Stimulated activated naive CD8-positive, alpha-beta T cell treated with anti-CD3 and anti-CD28 coated beads, Interleukin-15, Interleukin-2, amounts not matched to agents 100 ng/mL and 50 ng/mL, for 24 hours (primary cell): ENCODE measurements around the gene PARD6B.
"Not testable (repeated sequence)": the region's sequence is repeated elsewhere in the genome, so short reads cannot be mapped to it uniquely, and the experiment has no call there.

Experiments
- H3K27ac Mint-ChIP-seq: one replicate; pipeline ENCODE4 v1.8.0; 2021; ENCODE audit warnings: mild to moderate bottlenecking, mixed read lengths
- H3K27me3 Mint-ChIP-seq: one replicate; pipeline ENCODE4 v1.8.0; 2021; ENCODE audit warnings: mixed read lengths
- H3K36me3 Mint-ChIP-seq: one replicate; pipeline ENCODE4 v1.8.0; 2021; ENCODE audit warnings: low read depth, mixed read lengths
- H3K4me1 Mint-ChIP-seq: one replicate; pipeline ENCODE4 v1.8.0; 2021; ENCODE audit warnings: low read depth, mixed read lengths
- H3K4me3 Mint-ChIP-seq: one replicate; pipeline ENCODE4 v1.8.0; 2021; ENCODE audit warnings: mild to moderate bottlenecking, mixed read lengths
- H3K9me3 Mint-ChIP-seq: one replicate; pipeline ENCODE4 v1.8.0; 2021; ENCODE audit warnings: mixed read lengths

Gene PARD6B

DNA sequence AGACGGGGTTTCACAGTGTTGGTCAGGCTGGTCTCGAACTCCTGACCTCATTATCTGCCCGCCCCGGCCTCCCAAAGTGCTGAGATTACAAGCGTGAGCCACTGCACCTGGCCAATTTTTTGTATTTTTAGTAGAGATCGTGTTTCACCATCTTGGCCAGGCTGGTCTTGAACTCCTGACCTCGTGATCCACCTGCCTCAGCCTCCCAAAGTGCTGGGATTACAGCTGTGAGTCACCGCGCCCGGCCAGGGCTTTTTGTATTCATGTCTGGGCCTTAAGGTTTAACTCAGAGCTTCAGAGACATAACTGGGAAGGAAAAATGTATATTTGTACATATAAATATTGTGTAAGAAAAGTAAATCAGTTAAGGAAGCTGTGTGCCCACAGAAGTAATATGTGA lies 33.9 kb downstream of the PARD6B start:
- H3K9me3 Mint-ChIP-seq, H3K4me1 Mint-ChIP-seq, H3K27ac Mint-ChIP-seq, H3K4me3 Mint-ChIP-seq, H3K36me3 Mint-ChIP-seq, H3K27me3 Mint-ChIP-seq: not testable (repeated sequence)

- no peaks in the 10 kb centered on the region for H3K36me3 Mint-ChIP-seq
Observed at GRCh38 chr20:50765674-50766073, 34.3 kb downstream of the PARD6B start.

DNA sequence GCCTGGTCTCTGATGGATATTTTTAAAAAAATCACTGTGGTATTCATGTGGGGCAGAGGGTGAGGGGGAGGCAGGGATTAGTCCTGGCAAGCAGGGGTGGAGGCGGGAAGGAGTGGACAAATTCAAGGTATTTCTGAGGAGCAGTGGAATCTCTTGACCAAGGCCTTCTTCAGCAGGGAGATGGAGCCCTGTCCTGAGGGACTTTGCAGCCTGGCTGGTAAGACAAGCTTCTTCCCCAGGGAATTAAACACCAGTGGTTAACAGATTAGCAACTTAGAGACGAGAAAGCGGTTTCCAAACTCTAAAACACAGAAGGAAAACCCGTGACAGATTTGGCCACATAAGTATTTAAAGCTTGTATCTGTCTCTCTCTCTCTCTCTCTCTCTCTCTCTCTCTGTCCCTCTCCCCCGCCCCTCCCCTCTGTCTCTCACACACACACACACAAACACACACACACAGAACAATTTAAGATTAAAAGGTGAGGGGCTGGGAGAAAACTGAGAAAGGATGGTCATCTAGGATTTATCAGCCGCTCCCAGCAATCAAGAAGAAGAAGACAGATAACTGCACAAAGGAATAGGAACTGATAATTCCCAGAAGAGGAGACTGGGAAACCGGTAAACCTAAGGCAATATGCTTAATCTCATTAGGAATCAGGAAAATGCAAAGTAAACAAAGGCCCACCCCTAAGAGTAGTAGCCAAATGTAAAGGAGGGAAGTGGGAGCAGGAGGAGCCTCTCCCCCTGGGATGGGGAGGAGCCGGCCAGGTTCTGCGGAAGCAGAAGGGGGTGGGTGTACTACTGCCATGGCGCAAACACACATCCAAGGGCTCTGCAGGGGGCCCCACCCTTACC lies 35.8 kb downstream of the PARD6B start:
- not testable (repeated sequence) for H3K4me1 Mint-ChIP-seq, H3K27ac Mint-ChIP-seq, H3K9me3 Mint-ChIP-seq, H3K36me3 Mint-ChIP-seq, H3K4me3 Mint-ChIP-seq, H3K27me3 Mint-ChIP-seq

More at GRCh38 chr20:50765674-50766073, 34.3 kb downstream of the PARD6B start:
- no peak overlapping the region for H3K4me3 Mint-ChIP-seq
- no peaks in the 10 kb centered on the region for H3K4me1 Mint-ChIP-seq
- H3K27me3 Mint-ChIP-seq = no peaks in the 10 kb centered on the region
- H3K9me3 Mint-ChIP-seq = no peaks in the 10 kb centered on the region
- no peak overlapping the region for H3K27ac Mint-ChIP-seq

DNA sequence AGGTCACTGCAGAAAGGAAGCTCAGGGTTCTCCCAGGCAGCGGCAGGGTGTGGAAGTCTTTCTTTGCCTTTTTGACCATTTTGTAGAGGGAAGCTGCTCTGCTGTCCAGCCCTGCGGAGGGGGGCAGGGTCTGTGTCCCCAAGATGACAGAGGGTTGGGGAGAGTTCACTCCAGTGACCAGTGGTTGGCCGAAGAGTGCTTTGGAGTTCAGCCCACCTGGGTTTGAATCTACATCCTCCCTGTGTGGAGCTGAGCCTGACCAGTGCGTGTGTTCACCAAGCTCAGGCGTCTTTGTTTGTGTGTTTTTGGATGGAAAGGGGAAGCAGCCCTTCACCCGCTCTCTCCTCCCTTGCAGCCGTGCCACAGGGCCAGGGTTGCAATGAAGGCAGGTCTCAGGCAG lies 37.6 kb downstream of the PARD6B start:
- H3K4me3 Mint-ChIP-seq, H3K27ac Mint-ChIP-seq, H3K36me3 Mint-ChIP-seq, H3K4me1 Mint-ChIP-seq, H3K27me3 Mint-ChIP-seq, H3K9me3 Mint-ChIP-seq: not testable (repeated sequence)

- H3K27ac Mint-ChIP-seq, H3K4me1 Mint-ChIP-seq, H3K9me3 Mint-ChIP-seq, H3K27me3 Mint-ChIP-seq, H3K4me3 Mint-ChIP-seq, H3K36me3 Mint-ChIP-seq: not testable (repeated sequence)
Observed at GRCh38 chr20:50769551-50770085, 38.2 kb downstream of the PARD6B start.

GRCh38 chr20:50771419-50772080 lies 40.2 kb downstream of the PARD6B start:
- H3K27ac Mint-ChIP-seq, H3K27me3 Mint-ChIP-seq, H3K4me3 Mint-ChIP-seq, H3K4me1 Mint-ChIP-seq, H3K9me3 Mint-ChIP-seq, H3K36me3 Mint-ChIP-seq: not testable (repeated sequence)

DNA sequence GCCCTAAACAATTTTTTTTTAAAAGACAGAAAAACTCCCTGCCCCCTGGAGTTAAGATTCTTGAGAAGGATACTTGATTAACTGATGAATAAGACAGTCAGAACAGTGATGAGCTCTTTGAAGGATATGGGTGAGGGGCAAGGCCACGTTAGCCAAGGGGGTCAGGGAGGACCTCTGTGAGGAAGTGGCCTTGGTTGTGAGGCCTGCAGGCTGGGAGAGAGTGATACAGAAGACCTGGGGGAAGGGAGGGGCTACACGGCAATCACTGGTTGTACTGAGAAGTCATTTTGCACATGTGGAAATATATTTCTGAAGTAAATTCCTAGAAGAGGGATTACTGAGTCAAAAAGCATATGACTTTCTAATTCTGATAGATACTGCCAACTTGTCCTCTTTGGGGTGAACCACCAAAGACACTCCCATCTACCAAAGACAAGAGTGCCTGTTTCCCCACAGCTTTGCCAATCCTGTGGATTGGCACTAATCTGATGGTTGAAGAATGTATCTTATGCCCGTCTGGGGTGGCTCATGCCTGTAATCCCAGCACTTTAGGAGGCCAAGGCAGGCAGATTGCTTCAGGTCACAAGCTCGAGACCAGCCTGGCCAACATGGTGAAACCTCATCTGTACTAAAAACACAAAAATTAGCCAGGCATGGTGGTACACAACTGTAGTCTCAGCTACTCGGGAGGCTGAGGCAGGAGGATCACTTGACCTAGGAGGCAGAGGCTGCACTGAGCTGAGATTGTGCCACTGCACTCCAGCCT lies 41.2 kb downstream of the PARD6B start:
- H3K27ac Mint-ChIP-seq = no peak overlapping the region
- H3K4me3 Mint-ChIP-seq = no peak overlapping the region
- H3K27me3 Mint-ChIP-seq = no peaks in the 10 kb centered on the region
- H3K36me3 Mint-ChIP-seq = no peaks in the 10 kb centered on the region
- no peaks in the 10 kb centered on the region for H3K9me3 Mint-ChIP-seq
- no peaks in the 10 kb centered on the region for H3K4me1 Mint-ChIP-seq

DNA sequence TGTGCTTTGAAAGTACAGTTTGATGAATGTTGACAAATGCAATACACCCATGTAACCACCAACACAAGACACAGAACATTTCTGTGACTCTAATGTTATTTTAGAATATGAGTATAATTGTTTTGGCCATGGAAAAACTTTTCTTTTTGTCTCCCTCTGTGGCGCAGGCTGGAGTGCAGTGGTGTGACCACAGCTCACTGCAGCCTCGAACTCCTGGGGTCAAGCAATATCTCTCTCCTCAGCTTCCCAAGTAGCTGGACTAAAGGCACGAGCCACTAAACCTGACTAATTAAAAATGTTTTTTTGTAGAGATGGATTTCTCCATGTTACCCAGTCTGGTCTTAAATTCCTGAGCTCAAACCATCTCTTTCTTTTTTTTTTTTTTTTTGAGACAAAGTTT lies 43.1 kb downstream of the PARD6B start:
- Mint-ChIP-seq H3K27me3 (peaks cover 4% of the 10 kb centered on the region), H3K36me3 (no peaks in the 10 kb centered on the region), H3K4me3 (no peak overlapping the region), H3K4me1 (no peaks in the 10 kb centered on the region), H3K27ac (no peak overlapping the region), H3K9me3 (no peaks in the 10 kb centered on the region)

GRCh38 chr20:50776122-50776817 lies 44.9 kb downstream of the PARD6B start:
- Mint-ChIP-seq H3K27ac (no peak overlapping the region), H3K4me3 (no peak overlapping the region), H3K27me3 (peaks cover 8% of the 10 kb centered on the region), H3K36me3 (no peaks in the 10 kb centered on the region), H3K4me1 (no peaks in the 10 kb centered on the region), H3K9me3 (no peaks in the 10 kb centered on the region)

- H3K4me1 Mint-ChIP-seq = no peaks in the 10 kb centered on the region
- no peak overlapping the region for H3K27ac Mint-ChIP-seq
- H3K27me3 Mint-ChIP-seq = peaks cover 8% of the 10 kb centered on the region
- no peak overlapping the region for H3K4me3 Mint-ChIP-seq
- no peaks in the 10 kb centered on the region for H3K9me3 Mint-ChIP-seq
- no peaks in the 10 kb centered on the region for H3K36me3 Mint-ChIP-seq
Observed at GRCh38 chr20:50777373-50777772, 46.0 kb downstream of the PARD6B start.

- H3K4me3 Mint-ChIP-seq, H3K9me3 Mint-ChIP-seq, H3K27ac Mint-ChIP-seq, H3K36me3 Mint-ChIP-seq, H3K4me1 Mint-ChIP-seq, H3K27me3 Mint-ChIP-seq: not testable (repeated sequence)
Observed at GRCh38 chr20:50778994-50779393, 47.6 kb downstream of the PARD6B start.

DNA sequence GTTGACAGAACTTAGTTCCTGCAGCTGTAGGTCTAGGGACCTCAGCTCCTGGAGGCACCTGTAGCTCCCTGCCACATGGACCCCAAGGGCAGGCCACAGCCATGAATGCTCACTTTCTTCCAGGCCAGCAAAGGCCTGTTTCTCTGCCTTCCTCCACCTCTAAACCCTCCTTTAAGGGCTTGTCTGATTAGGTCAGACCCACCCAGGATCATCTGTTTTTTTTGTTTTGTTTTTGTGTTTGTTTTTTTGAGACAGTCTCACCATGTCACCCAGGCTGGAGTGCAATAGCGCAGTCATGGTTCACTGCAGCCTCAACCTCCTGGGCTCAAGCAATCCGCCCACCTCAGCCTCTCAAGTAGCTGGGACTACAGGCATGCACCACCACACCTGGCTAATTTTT lies 52.0 kb downstream of the PARD6B start:
- H3K4me1 Mint-ChIP-seq = no peaks in the 10 kb centered on the region
- no peak overlapping the region for H3K4me3 Mint-ChIP-seq
- peaks cover 8% of the 10 kb centered on the region for H3K27me3 Mint-ChIP-seq
- no peaks in the 10 kb centered on the region for H3K36me3 Mint-ChIP-seq
- no peaks in the 10 kb centered on the region for H3K9me3 Mint-ChIP-seq
- no peak overlapping the region for H3K27ac Mint-ChIP-seq

DNA sequence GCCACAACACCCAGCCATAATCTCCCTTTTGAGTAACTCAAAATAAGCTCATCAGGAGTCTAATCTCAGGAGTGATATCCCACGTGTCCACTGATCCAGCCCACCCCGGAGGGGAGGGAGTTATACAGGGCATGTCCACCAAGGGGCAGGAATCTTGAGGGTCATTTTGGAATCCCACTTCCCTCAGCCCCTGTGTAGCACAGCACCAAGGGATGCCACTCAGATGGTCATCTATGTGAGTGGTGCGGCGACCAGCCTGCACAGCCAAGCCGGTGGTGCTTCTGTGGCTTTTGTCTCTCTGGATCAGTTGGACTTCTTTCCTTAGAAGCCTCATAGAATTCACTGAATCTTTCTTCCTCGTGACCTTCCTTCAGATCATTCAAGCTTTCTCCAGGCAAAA lies 52.5 kb downstream of the PARD6B start:
- H3K36me3 Mint-ChIP-seq = no peaks in the 10 kb centered on the region
- H3K4me3 Mint-ChIP-seq = no peak overlapping the region
- no peaks in the 10 kb centered on the region for H3K4me1 Mint-ChIP-seq
- H3K27me3 Mint-ChIP-seq = peaks cover 8% of the 10 kb centered on the region
- no peaks in the 10 kb centered on the region for H3K9me3 Mint-ChIP-seq
- no peak overlapping the region for H3K27ac Mint-ChIP-seq

- Mint-ChIP-seq H3K4me1 (no peaks in the 10 kb centered on the region), H3K4me3 (no peak overlapping the region), H3K27ac (no peak overlapping the region), H3K9me3 (no peaks in the 10 kb centered on the region), H3K36me3 (no peaks in the 10 kb centered on the region), H3K27me3 (peaks cover 5% of the 10 kb centered on the region)
Observed at GRCh38 chr20:50784464-50784863, 53.1 kb downstream of the PARD6B start.

DNA sequence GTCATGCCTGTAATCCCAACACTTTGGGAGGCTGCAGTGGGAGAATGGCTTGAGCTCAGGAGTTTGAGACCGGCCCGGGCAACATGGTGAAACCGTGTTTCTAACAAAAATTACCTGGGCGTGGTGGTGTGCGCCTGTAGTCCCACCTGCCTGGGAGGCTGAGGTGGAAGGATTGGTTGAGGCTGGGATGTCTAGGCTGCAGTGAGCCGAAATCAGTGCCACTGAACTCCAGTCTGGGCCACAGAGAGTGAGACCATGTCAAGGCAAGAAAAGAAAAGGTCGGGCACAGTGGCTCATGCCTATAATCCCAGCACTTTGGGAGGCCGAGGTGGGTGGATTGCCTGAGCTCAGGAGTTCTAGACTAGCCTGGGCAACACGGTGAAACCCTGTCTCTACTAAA lies 55.3 kb downstream of the PARD6B start:
- no peaks in the 10 kb centered on the region for H3K27me3 Mint-ChIP-seq
- H3K4me1 Mint-ChIP-seq = peaks cover 11% of the 10 kb centered on the region
- no peaks in the 10 kb centered on the region for H3K36me3 Mint-ChIP-seq
- H3K9me3 Mint-ChIP-seq = no peaks in the 10 kb centered on the region
- no peak overlapping the region for H3K27ac Mint-ChIP-seq
- H3K4me3 Mint-ChIP-seq = no peak overlapping the region
